PC-9 (cell line): ENCODE measurements around the gene BTG2. TPM values are rescaled to one million over a fixed set of nuclear protein-coding genes. Genes with fewer than 3 reads are reported as not detected.
A peak's percentile ranks its signal among the peaks of the same experiment; 100 is the strongest.

ENCODE experiments used
- BruUV-seq: library from RNA; stranded (reverse); fragments of 400-500 nt; replicated peaks from 2 replicates; lab custom pipeline; 2021; lab: Mats Ljungman, UMichigan
- CTCF ChIA-PET: fragments of 300-600 bp; sonication (Branson Sonifier 250); formaldehyde crosslinking; loops from one replicate; lab custom pipeline; 2022; ENCODE audit warnings: antibody characterized with exemption; lab: Charles Lee
- POLR2A ChIA-PET: fragments of 300-600 bp; sonication (Branson Sonifier 250); formaldehyde crosslinking; loops from one replicate; lab custom pipeline; 2022; ENCODE audit warnings: antibody characterized with exemption; ENCODE audit not compliant: unreplicated experiment; lab: Charles Lee
- DNase-seq, 2 experiments: peaks; one replicate each; pipeline versions ENCODE4 v3.0.0 to v3.0.0-alpha.2; 2015 to 2022; ENCODE audit warnings: mixed read lengths in 1 of 2
- H2AFZ ChIP-seq: fragments of 200-600 bp; sonication (generic); 2 replicates; pipeline ENCODE4 v1.8.1; 2017; ENCODE audit warnings: antibody characterized with exemption
- H3F3A ChIP-seq: fragments of 200-600 bp; sonication (generic); 2 replicates; pipeline ENCODE4 v1.8.1; 2017; ENCODE audit warnings: antibody characterized with exemption, mild to moderate bottlenecking, low read depth; ENCODE audit not compliant: insufficient read depth
- H3K27ac ChIP-seq: fragments of 200-600 bp; sonication (generic); 2 replicates; pipeline ENCODE4 v1.6.1; 2016; ENCODE audit warnings: mixed run types
- H3K27me3 ChIP-seq: fragments of 200-600 bp; sonication (generic); 2 replicates; pipeline ENCODE4 v1.6.1; 2016; ENCODE audit warnings: low read depth, mixed run types; ENCODE audit not compliant: insufficient read depth
- H3K36me3 ChIP-seq: fragments of 200-600 bp; sonication (generic); 2 replicates; pipeline ENCODE4 v1.6.1; 2016; ENCODE audit warnings: low read depth, mixed run types
- H3K4me1 ChIP-seq: fragments of 200-600 bp; sonication (generic); replicated peaks from 2 replicates; pipeline ENCODE4 v1.6.1; 2016; ENCODE audit warnings: mixed run types; ENCODE audit not compliant: insufficient read depth
- H3K4me2 ChIP-seq: fragments of 200-600 bp; sonication (generic); 2 replicates; pipeline ENCODE4 v1.6.1; 2017; ENCODE audit warnings: mixed run types
- H3K4me3 ChIP-seq: fragments of 200-600 bp; sonication (generic); 2 replicates; pipeline ENCODE4 v1.6.1; 2016; ENCODE audit warnings: mixed run types
- H3K79me2 ChIP-seq: fragments of 200-600 bp; sonication (generic); 2 replicates; pipeline ENCODE4 v1.6.1; 2017; ENCODE audit warnings: low read depth, mixed run types
- H3K9me2 ChIP-seq: fragments of 200-600 bp; sonication (generic); 2 replicates; pipeline ENCODE4 v1.8.1; 2017; ENCODE audit warnings: mild to moderate bottlenecking; ENCODE audit not compliant: insufficient read depth
- H3K9me3 ChIP-seq: fragments of 200-600 bp; sonication (generic); 2 replicates; pipeline ENCODE4 v1.8.1; 2016; ENCODE audit warnings: low read depth; ENCODE audit not compliant: insufficient read depth
- H4K20me1 ChIP-seq: fragments of 200-600 bp; sonication (generic); 2 replicates; pipeline ENCODE4 v1.8.1; 2017; ENCODE audit not compliant: insufficient read depth
- EZH2 ChIP-seq: fragments of 200-600 bp; sonication (generic); IDR thresholded peaks from 2 replicates; pipeline ENCODE4 v1.8.0; 2017; ENCODE audit warnings: antibody characterized with exemption, low read depth
- intact Hi-C: fragments of 100-400 bp; cut with micrococcal nuclease; formaldehyde crosslinking; loops from one replicate; pipeline ENCODE4 v1.10.0; 2022; ENCODE audit not compliant: unreplicated experiment
- total RNA-seq: library from RNA; stranded (reverse); gene quantifications from 2 replicates; pipeline ENCODE4 v1.2.3, GENCODE V29; 2021
- TF ChIP-seq, protein P1 (sequence below): fragments of 200-600 bp; sonication (generic); conservative IDR thresholded peaks from 2 replicates; pipeline ENCODE4 v1.6.1; 2017; ENCODE audit warnings: mixed run types, antibody characterized with exemption, mild to moderate bottlenecking, moderate library complexity

Gene BTG2
- total RNA-seq, 1 experiment from 2014 or later, result 11.1 TPM

- Histone ChIP-seq H3K27ac (no peak overlapping the region), H3K27me3 (peaks cover 12% of the 10 kb centered on the region), H3K9me3 (no peaks in the 10 kb centered on the region), H3K36me3 (no peaks in the 10 kb centered on the region), H3K4me1 (no peaks in the 10 kb centered on the region; the same call in 1 of the 2 replicates), H2AFZ (no peak overlapping the region), H3K4me3 (no peak overlapping the region), H3F3A (0 out of 2 replicates have a peak, but pooled peaks cover 3% of the 10 kb centered on the region), H3K9me2 (no peaks in the 10 kb centered on the region), H4K20me1 (no peaks in the 10 kb centered on the region), H3K4me2 (no peak overlapping the region), H3K79me2 (no peaks in the 10 kb centered on the region)
- DNase-seq, result no peak
- ChIA-PET POLR2A (no interaction called here), CTCF (no interaction called here)
- BruUV-seq, result no TSS peak
- intact Hi-C loops, result no loop called here
- TF ChIP-seq, protein P1, sequence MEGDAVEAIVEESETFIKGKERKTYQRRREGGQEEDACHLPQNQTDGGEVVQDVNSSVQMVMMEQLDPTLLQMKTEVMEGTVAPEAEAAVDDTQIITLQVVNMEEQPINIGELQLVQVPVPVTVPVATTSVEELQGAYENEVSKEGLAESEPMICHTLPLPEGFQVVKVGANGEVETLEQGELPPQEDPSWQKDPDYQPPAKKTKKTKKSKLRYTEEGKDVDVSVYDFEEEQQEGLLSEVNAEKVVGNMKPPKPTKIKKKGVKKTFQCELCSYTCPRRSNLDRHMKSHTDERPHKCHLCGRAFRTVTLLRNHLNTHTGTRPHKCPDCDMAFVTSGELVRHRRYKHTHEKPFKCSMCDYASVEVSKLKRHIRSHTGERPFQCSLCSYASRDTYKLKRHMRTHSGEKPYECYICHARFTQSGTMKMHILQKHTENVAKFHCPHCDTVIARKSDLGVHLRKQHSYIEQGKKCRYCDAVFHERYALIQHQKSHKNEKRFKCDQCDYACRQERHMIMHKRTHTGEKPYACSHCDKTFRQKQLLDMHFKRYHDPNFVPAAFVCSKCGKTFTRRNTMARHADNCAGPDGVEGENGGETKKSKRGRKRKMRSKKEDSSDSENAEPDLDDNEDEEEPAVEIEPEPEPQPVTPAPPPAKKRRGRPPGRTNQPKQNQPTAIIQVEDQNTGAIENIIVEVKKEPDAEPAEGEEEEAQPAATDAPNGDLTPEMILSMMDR, result no peak
- no peak for TF ChIP-seq EZH2
These were observed 2.4 kb upstream of the BTG2 start for GRCh38 chr1:203302894-203303293.

GRCh38 chr1:203304391-203304918 is 864 bp upstream of the BTG2 start:
- BruUV-seq, result TSS peak; percentile 78
- Histone ChIP-seq H3K27me3 (peaks cover 12% of the 10 kb centered on the region), H3F3A (0 out of 2 replicates have a peak, but pooled peaks cover 3% of the 10 kb centered on the region), H4K20me1 (no peaks in the 10 kb centered on the region), H3K79me2 (no peaks in the 10 kb centered on the region), H3K9me3 (no peaks in the 10 kb centered on the region), H3K27ac (no peak overlapping the region), H3K4me3 (peak overlapping the region; percentile 82), H3K4me2 (peak overlapping the region; percentile 85), H2AFZ (peak overlapping the region; percentile 93), H3K4me1 (no peaks in the 10 kb centered on the region; the same call in 1 of the 2 replicates), H3K9me2 (no peaks in the 10 kb centered on the region), H3K36me3 (no peaks in the 10 kb centered on the region)
- intact Hi-C loops, result no loop called here
- POLR2A ChIA-PET, result interaction anchor here (0.6 kb wide), 1 partner anchor 388 kb away, joined by 12 read pairs; no protein-coding TSS in a partner anchor
- TF ChIP-seq, protein P1, result no peak
- TF ChIP-seq EZH2, result no peak
- DNase-seq, result no peak
- CTCF ChIA-PET, result interaction anchor here (0.7 kb wide), 1 partner anchor 24 kb away, joined by 10 read pairs; no protein-coding TSS in a partner anchor

DNA sequence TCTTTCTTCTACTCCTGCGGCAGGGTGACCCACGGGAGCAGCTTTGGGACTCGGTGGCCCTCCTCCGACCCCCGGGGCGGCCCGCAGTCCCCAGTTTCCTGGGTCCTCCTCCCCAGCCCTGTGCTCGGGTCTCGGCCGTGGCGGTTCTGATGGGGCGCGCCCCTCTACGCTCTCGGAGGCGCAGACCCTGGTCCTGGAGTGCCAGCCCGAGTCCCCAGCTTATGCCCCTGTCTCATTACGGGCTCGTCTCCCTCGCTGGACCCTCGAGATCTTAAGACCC is 430 bp downstream of the BTG2 start:
- Histone ChIP-seq H3K36me3 (no peaks in the 10 kb centered on the region), H3K4me3 (peak overlapping the region; percentile 82; the same call in 1 of the 2 replicates), H2AFZ (peak overlapping the region; percentile 90), H4K20me1 (no peaks in the 10 kb centered on the region), H3K27ac (no peak overlapping the region), H3F3A (0 out of 2 replicates have a peak, but pooled peaks cover 3% of the 10 kb centered on the region), H3K9me3 (no peaks in the 10 kb centered on the region), H3K9me2 (no peaks in the 10 kb centered on the region), H3K27me3 (peaks cover 6% of the 10 kb centered on the region), H3K79me2 (no peaks in the 10 kb centered on the region), H3K4me2 (peak overlapping the region; percentile 85), H3K4me1 (no peaks in the 10 kb centered on the region; the same call in 1 of the 2 replicates)
- POLR2A ChIA-PET, result interaction anchor here (0.7 to 3.2 kb wide), 2 partner anchors 11 to 268 kb away, joined by 3 to 13 read pairs; no protein-coding TSS in a partner anchor
- no TSS peak for BruUV-seq
- intact Hi-C loops, result loop anchor here (1.0 kb wide), 1 partner anchor 22 kb away; no protein-coding TSS in a partner anchor
- CTCF ChIA-PET, result interaction anchor here (0.9 to 1.1 kb wide), 2 partner anchors 33 to 36 kb away, joined by 3 to 7 read pairs; no protein-coding TSS in a partner anchor
- TF ChIP-seq, protein P1, result no peak
- TF ChIP-seq EZH2, result no peak
- DNase-seq, result no peak
